ENCODE measurements around the gene TAS1R3.

- TF ChIP-seq CTCF (IDR thresholded peaks at IDR 0.05; ENCODE audit: low read depth, low read length, poor library complexity, severe bottlenecking) = no peak
- TF ChIP-seq EZH2phosphoT487 (IDR thresholded peaks at IDR 0.05; ENCODE audit: borderline replicate concordance, low read length) = no peak
Measured at GRCh38 chr1:1300352-1300739, 30.7 kb upstream of the TAS1R3 start.

Measured in DOHH2 (cell line).